IMR-90 (cell line): ENCODE results near the gene GABRP.

Experiments
- FOS ChIP-seq: fragments of 150-350 bp; IDR thresholded peaks from 2 replicates; pipeline ENCODE4 v1.6.1; 2016; ENCODE audit warnings: low read depth, low read length
- TF ChIP-seq, protein P1 (sequence below): conservative IDR thresholded peaks from 2 replicates; pipeline ENCODE4 v1.5.1; 2012; ENCODE audit warnings: mild to moderate bottlenecking, low read depth, low read length, improper control_type of control experiment

- TF ChIP-seq, protein P1, sequence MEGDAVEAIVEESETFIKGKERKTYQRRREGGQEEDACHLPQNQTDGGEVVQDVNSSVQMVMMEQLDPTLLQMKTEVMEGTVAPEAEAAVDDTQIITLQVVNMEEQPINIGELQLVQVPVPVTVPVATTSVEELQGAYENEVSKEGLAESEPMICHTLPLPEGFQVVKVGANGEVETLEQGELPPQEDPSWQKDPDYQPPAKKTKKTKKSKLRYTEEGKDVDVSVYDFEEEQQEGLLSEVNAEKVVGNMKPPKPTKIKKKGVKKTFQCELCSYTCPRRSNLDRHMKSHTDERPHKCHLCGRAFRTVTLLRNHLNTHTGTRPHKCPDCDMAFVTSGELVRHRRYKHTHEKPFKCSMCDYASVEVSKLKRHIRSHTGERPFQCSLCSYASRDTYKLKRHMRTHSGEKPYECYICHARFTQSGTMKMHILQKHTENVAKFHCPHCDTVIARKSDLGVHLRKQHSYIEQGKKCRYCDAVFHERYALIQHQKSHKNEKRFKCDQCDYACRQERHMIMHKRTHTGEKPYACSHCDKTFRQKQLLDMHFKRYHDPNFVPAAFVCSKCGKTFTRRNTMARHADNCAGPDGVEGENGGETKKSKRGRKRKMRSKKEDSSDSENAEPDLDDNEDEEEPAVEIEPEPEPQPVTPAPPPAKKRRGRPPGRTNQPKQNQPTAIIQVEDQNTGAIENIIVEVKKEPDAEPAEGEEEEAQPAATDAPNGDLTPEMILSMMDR, result no peak
- TF ChIP-seq FOS, result no peak
These were observed 25.9 kb upstream of the GABRP start for GRCh38 chr5:170757669-170758068.
